ENCODE measurements around the gene ZNF594. TPM values are rescaled to one million over a fixed set of nuclear protein-coding genes. Genes with fewer than 3 reads are reported as not detected.
"Not testable (repeated sequence)": the region's sequence is repeated elsewhere in the genome, so short reads cannot be mapped to it uniquely, and the experiment has no call there.

ZNF594 gene
- total and polyA plus RNA-seq, 2 donors (not counting 3 experiments of a cell fraction or from before 2014, with no cell fraction given): 1.2 to 5.8 TPM

GRCh38 chr17:5179003-5179402, 12.7 kb downstream of the ZNF594 start:
- BruUV-seq (replicated peaks): no TSS peak
- TF ChIP-seq CTCF (IDR thresholded peaks at IDR 0.05; ENCODE audit: extremely low read depth in 1 of 2, insufficient read depth in 1 of 2, low read depth in 1 of 2, low read length in 2 of 2) (no peak), JUN (IDR thresholded peaks at IDR 0.05; ENCODE audit: borderline replicate concordance, insufficient read depth, insufficient read length, low read depth) (no peak), GATA2 (IDR thresholded peaks at IDR 0.05; ENCODE audit: insufficient read depth, insufficient read length, low read depth, low read length) (no peak), FOS (IDR thresholded peaks at IDR 0.05; ENCODE audit: borderline replicate concordance, insufficient read depth, low read length) (no peak), EZH2 (IDR thresholded peaks at IDR 0.05; ENCODE audit: borderline replicate concordance, low read depth, low read length, severe bottlenecking) (no peak), POLR2A (IDR thresholded peaks at IDR 0.05; ENCODE audit: low read depth, low read length) (no peak), POLR2AphosphoS5 (IDR thresholded peaks at IDR 0.05; ENCODE audit: insufficient read depth, low read depth, low read length) (no peak), MYC (IDR thresholded peaks at IDR 0.05; ENCODE audit: low read depth, low read length) (no peak)
- Histone ChIP-seq H4K20me1 (replicated peaks; ENCODE audit: control insufficient read depth, extremely low read depth, insufficient read depth, low read length) (no peaks in the 10 kb centered on the region), H3K79me2 (ENCODE audit: control insufficient read depth, insufficient read depth, low read length) (no peaks in the 10 kb centered on the region), H3K36me3 (ENCODE audit: control insufficient read depth in 2 of 2, extremely low read depth in 1 of 2, insufficient read depth in 2 of 2, low read length in 2 of 2) (no peaks in the 10 kb centered on the region), H3K9ac (replicated peaks; ENCODE audit: extremely low read depth, insufficient read depth, low read length) (no peak overlapping the region), H3K27me3 (ENCODE audit: control insufficient read depth in 2 of 2, insufficient read depth in 2 of 2, low read length in 2 of 2) (no peaks in the 10 kb centered on the region), H3K9me1 (replicated peaks; ENCODE audit: control insufficient read depth, extremely low read depth, insufficient read depth, low read length) (no peaks in the 10 kb centered on the region), H3K4me1 (ENCODE audit: control insufficient read depth, extremely low read depth, insufficient read depth, low read length) (no peaks in the 10 kb centered on the region), H3K4me2 (ENCODE audit: insufficient read depth, low read length) (no peak overlapping the region), H3K9me3 (replicated peaks; ENCODE audit: control insufficient read depth, insufficient read depth, low read length) (peaks cover 26% of the 10 kb centered on the region), H3K27ac (ENCODE audit: insufficient read depth, low read depth, low read length) (no peak overlapping the region), H2AFZ (ENCODE audit: low read depth, low read length) (no peak overlapping the region), H3K4me3 (replicated peaks in 1 of 3; ENCODE audit: insufficient read depth in 1 of 3, low read depth in 1 of 3, low read length in 3 of 3) (no peak overlapping the region)
- FAIRE-seq: no peak
- no peak for DNase-seq (ENCODE audit: low read depth, low spot score)
- dilution Hi-C loops (cut with MboI; ENCODE audit: extremely low pct_ligation_motif_present, low sequenced_read_pairs) (no loop called here), intact Hi-C loops (cut with micrococcal nuclease) (no loop called here)
- CTCF ChIA-PET: no interaction called here
- POLR2A ChIA-PET: no interaction called here

- H3K27me3 ChIP-seq (ENCODE audit: control insufficient read depth in 2 of 2, insufficient read depth in 2 of 2, low read length in 2 of 2); H3K4me2 ChIP-seq (ENCODE audit: insufficient read depth, low read length); H3K9me3 ChIP-seq (replicated peaks; ENCODE audit: control insufficient read depth, insufficient read depth, low read length); H2AFZ ChIP-seq (ENCODE audit: low read depth, low read length); H3K36me3 ChIP-seq (ENCODE audit: control insufficient read depth in 2 of 2, extremely low read depth in 1 of 2, insufficient read depth in 2 of 2, low read length in 2 of 2); H3K79me2 ChIP-seq (ENCODE audit: control insufficient read depth, insufficient read depth, low read length); BruUV-seq (replicated peaks); POLR2A ChIA-PET; H3K4me3 ChIP-seq (replicated peaks in 1 of 3; ENCODE audit: insufficient read depth in 1 of 3, low read depth in 1 of 3, low read length in 3 of 3); FAIRE-seq; H3K9me1 ChIP-seq (replicated peaks; ENCODE audit: control insufficient read depth, extremely low read depth, insufficient read depth, low read length); dilution Hi-C loops (cut with MboI; ENCODE audit: extremely low pct_ligation_motif_present, low sequenced_read_pairs); intact Hi-C loops (cut with micrococcal nuclease); DNase-seq (ENCODE audit: low read depth, low spot score); H4K20me1 ChIP-seq (replicated peaks; ENCODE audit: control insufficient read depth, extremely low read depth, insufficient read depth, low read length); CTCF ChIA-PET; H3K4me1 ChIP-seq (ENCODE audit: control insufficient read depth, extremely low read depth, insufficient read depth, low read length); H3K9ac ChIP-seq (replicated peaks; ENCODE audit: extremely low read depth, insufficient read depth, low read length); H3K27ac ChIP-seq (ENCODE audit: insufficient read depth, low read depth, low read length): not testable (repeated sequence)
Observed at GRCh38 chr17:5175027-5175426, 16.6 kb downstream of the ZNF594 start.

GRCh38 chr17:5165791-5166564, 25.7 kb downstream of the ZNF594 start:
- H3K27me3 ChIP-seq (ENCODE audit: control insufficient read depth in 2 of 2, insufficient read depth in 2 of 2, low read length in 2 of 2); H3K9me3 ChIP-seq (replicated peaks; ENCODE audit: control insufficient read depth, insufficient read depth, low read length); H2AFZ ChIP-seq (ENCODE audit: low read depth, low read length); H3K4me1 ChIP-seq (ENCODE audit: control insufficient read depth, extremely low read depth, insufficient read depth, low read length); H3K4me3 ChIP-seq (replicated peaks in 1 of 3; ENCODE audit: insufficient read depth in 1 of 3, low read depth in 1 of 3, low read length in 3 of 3); H3K9me1 ChIP-seq (replicated peaks; ENCODE audit: control insufficient read depth, extremely low read depth, insufficient read depth, low read length); FAIRE-seq; H3K9ac ChIP-seq (replicated peaks; ENCODE audit: extremely low read depth, insufficient read depth, low read length); H3K4me2 ChIP-seq (ENCODE audit: insufficient read depth, low read length); H3K79me2 ChIP-seq (ENCODE audit: control insufficient read depth, insufficient read depth, low read length); intact Hi-C loops (cut with micrococcal nuclease); BruUV-seq (replicated peaks); H3K36me3 ChIP-seq (ENCODE audit: control insufficient read depth in 2 of 2, extremely low read depth in 1 of 2, insufficient read depth in 2 of 2, low read length in 2 of 2); POLR2A ChIA-PET; DNase-seq (ENCODE audit: low read depth, low spot score); H4K20me1 ChIP-seq (replicated peaks; ENCODE audit: control insufficient read depth, extremely low read depth, insufficient read depth, low read length); CTCF ChIA-PET; H3K27ac ChIP-seq (ENCODE audit: insufficient read depth, low read depth, low read length); dilution Hi-C loops (cut with MboI; ENCODE audit: extremely low pct_ligation_motif_present, low sequenced_read_pairs): not testable (repeated sequence)

Measured in endothelial cell of umbilical vein (primary cell).